ENCODE results near the gene ENTREP1. TPM values are rescaled to one million over a fixed set of nuclear protein-coding genes. Genes with fewer than 3 reads are reported as not detected.

The ENTREP1 gene
- polyA plus RNA-seq, 1 of the 3 experiments (the other 2 are of a cell fraction): not detected

GRCh38 chr9:69344459-69344858 lies 19.4 kb downstream of the ENTREP1 start:
- peaks cover 9% of the 10 kb centered on the region; the same call in 1 of the 2 replicates for H3K27me3 ChIP-seq (ENCODE audit: insufficient read depth)
- no peak for TF ChIP-seq FOXM1 (IDR thresholded peaks at IDR 0.05; ENCODE audit: low read depth)
- no peak for TF ChIP-seq EP300 (IDR thresholded peaks at IDR 0.05; ENCODE audit: borderline replicate concordance in 1 of 2, low read depth in 1 of 2, low read length in 1 of 2)
- no peak for TF ChIP-seq RCOR1 (IDR thresholded peaks at IDR 0.05; ENCODE audit: low read length)
- no peak for TF ChIP-seq MEF2A (IDR thresholded peaks at IDR 0.05; ENCODE audit: borderline replicate concordance, low read depth)
- TF ChIP-seq TCF12 (IDR thresholded peaks at IDR 0.05): no peak
- TF ChIP-seq REST (IDR thresholded peaks at IDR 0.05; ENCODE audit: low read depth, low read length): no peak
- TF ChIP-seq JUND (IDR thresholded peaks at IDR 0.05): no peak
- no peak for TF ChIP-seq MXI1 (IDR thresholded peaks at IDR 0.05; ENCODE audit: low read depth, low read length)
- no peak for TF ChIP-seq CTCF (IDR thresholded peaks at IDR 0.05)
- TF ChIP-seq RFX5 (IDR thresholded peaks at IDR 0.05; ENCODE audit: low read length): no peak
- no peak for TF ChIP-seq USF1 (IDR thresholded peaks at IDR 0.05; ENCODE audit: borderline replicate concordance, low read depth)
- TF ChIP-seq CHD2 (IDR thresholded peaks at IDR 0.05; ENCODE audit: low read length, partially characterized antibody): no peak
- no peak for TF ChIP-seq GATA2 (CRISPR knock-in tag; IDR thresholded peaks at IDR 0.05)
- TF ChIP-seq GABPA (IDR thresholded peaks at IDR 0.05; ENCODE audit: low read depth): no peak
- no peak for TF ChIP-seq TAF1 (IDR thresholded peaks at IDR 0.05; ENCODE audit: borderline replicate concordance, low read depth, low read length)
- TF ChIP-seq FOSL2 (IDR thresholded peaks at IDR 0.05; ENCODE audit: borderline replicate concordance, low read depth): no peak
- no peak for TF ChIP-seq RXRA (IDR thresholded peaks at IDR 0.05; ENCODE audit: borderline replicate concordance, low read depth)
- TF ChIP-seq FOXJ3 (CRISPR knock-in tag; IDR thresholded peaks at IDR 0.05): no peak
- TF ChIP-seq YY1 (IDR thresholded peaks at IDR 0.05; ENCODE audit: low read depth): no peak
- no peak for TF ChIP-seq PBX3 (IDR thresholded peaks at IDR 0.05)
- H3K27ac ChIP-seq (ENCODE audit: low read depth in 2 of 2, low read length in 1 of 2): no peak overlapping the region
- H3K9me2 ChIP-seq: peaks cover 2% of the 10 kb centered on the region; the same call in 1 of the 2 replicates
- no peak overlapping the region for H3K9ac ChIP-seq
- no peak overlapping the region for H3K4me2 ChIP-seq
- H3K79me2 ChIP-seq (ENCODE audit: insufficient read depth): no peaks in the 10 kb centered on the region; the same call in 1 of the 2 replicates
- no peaks in the 10 kb centered on the region for H3K9me3 ChIP-seq
- no peak overlapping the region for H2AFZ ChIP-seq (ENCODE audit: low read depth)
- H3F3A ChIP-seq (replicated peaks; ENCODE audit: insufficient read depth): no peaks in the 10 kb centered on the region
- H4K20me1 ChIP-seq (ENCODE audit: insufficient read depth): no peaks in the 10 kb centered on the region
- DNase-seq: no peak
- no peak overlapping the region for H3K4me3 ChIP-seq (ENCODE audit: low read depth in 2 of 2, low read length in 1 of 2)
- H3K4me1 ChIP-seq (ENCODE audit: control insufficient read depth in 1 of 2, insufficient read depth in 2 of 2, low read depth in 1 of 2, low read length in 1 of 2): no peaks in the 10 kb centered on the region
- WGBS (ENCODE audit: low lambda C conversion rate): 18% methylated on average over 4 of the region's 4 CpGs
- POLR2A ChIA-PET: no interaction called here
- CTCF ChIA-PET: no interaction called here
- H3K36me3 ChIP-seq (replicated peaks in 1 of 2; ENCODE audit: control insufficient read depth in 1 of 2, insufficient read depth in 2 of 2, low read length in 1 of 2): no peaks in the 10 kb centered on the region
